HCT116 (cell line): ENCODE results near the gene PRKG1.

Source experiments
- CBX3 ChIP-seq: IDR thresholded peaks from 2 replicates; pipeline ENCODE4 v1.6.1; 2012; ENCODE audit warnings: low read depth
- CEBPB ChIP-seq: IDR thresholded peaks from 2 replicates; pipeline ENCODE4 v1.6.1; 2012; ENCODE audit warnings: low read depth
- EZH2 ChIP-seq: fragments of 200-600 bp; sonication (generic); IDR thresholded peaks from 2 replicates; pipeline ENCODE4 v1.6.1; 2017; ENCODE audit warnings: antibody characterized with exemption, mixed run types
- EZH2phosphoT487 ChIP-seq: fragments of 200-600 bp; IDR thresholded peaks from 2 replicates; pipeline ENCODE4 v1.6.1; 2018; ENCODE audit warnings: antibody characterized with exemption, borderline replicate concordance
- POLR2A ChIP-seq: IDR thresholded peaks from 2 replicates; pipeline ENCODE4 v1.7.0; 2011; ENCODE audit warnings: borderline replicate concordance; ENCODE audit not compliant: insufficient read depth, insufficient read length; ENCODE audit errors: extremely low read depth
- YY1 ChIP-seq: IDR thresholded peaks from 2 replicates; pipeline ENCODE4 v1.6.1; 2011; ENCODE audit warnings: low read length, low read depth, moderate library complexity, mild to moderate bottlenecking; ENCODE audit not compliant: insufficient replicate concordance; ENCODE audit errors: extremely low read depth
- TF ChIP-seq, protein P1 (sequence below), 3 experiments: fragments of 200-600 bp in 1 of 3; sonication (generic) in 1 of 3; IDR thresholded peaks in 2 of 3; conservative IDR thresholded peaks in 1 of 3; 2 replicates each; pipeline ENCODE4 v1.5.1; 2012 to 2017; ENCODE audit warnings: low read depth in 2 of 3, low read length in 2 of 3, antibody characterized with exemption in 1 of 3, borderline replicate concordance in 1 of 3, control low read depth in 1 of 3, mild to moderate bottlenecking in 1 of 3, mixed read lengths in 1 of 3, mixed run types in 1 of 3, moderate library complexity in 1 of 3; ENCODE audit not compliant: insufficient read depth in 1 of 3

DNA sequence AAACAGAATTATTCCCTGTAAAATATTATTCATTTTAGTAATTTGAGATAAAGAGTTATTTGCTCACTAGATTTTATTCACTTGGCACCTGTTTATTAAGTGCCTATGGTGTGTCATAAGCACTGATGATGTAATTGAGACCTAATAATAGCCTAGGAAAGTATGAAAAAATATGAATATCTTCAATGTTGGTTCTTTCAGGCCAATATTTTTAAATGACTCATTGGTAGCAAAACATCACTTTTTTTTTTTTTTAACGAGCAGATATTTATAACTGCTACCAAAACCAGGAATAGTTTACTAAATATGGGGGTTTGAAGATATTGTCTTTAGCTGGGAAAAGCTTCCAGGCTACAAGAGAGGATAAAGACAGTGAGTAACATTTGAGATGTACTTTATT, 228.0 kb downstream of the PRKG1 start:
- TF ChIP-seq, protein P1, sequence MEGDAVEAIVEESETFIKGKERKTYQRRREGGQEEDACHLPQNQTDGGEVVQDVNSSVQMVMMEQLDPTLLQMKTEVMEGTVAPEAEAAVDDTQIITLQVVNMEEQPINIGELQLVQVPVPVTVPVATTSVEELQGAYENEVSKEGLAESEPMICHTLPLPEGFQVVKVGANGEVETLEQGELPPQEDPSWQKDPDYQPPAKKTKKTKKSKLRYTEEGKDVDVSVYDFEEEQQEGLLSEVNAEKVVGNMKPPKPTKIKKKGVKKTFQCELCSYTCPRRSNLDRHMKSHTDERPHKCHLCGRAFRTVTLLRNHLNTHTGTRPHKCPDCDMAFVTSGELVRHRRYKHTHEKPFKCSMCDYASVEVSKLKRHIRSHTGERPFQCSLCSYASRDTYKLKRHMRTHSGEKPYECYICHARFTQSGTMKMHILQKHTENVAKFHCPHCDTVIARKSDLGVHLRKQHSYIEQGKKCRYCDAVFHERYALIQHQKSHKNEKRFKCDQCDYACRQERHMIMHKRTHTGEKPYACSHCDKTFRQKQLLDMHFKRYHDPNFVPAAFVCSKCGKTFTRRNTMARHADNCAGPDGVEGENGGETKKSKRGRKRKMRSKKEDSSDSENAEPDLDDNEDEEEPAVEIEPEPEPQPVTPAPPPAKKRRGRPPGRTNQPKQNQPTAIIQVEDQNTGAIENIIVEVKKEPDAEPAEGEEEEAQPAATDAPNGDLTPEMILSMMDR (IDR thresholded peaks at IDR 0.05 in 2 of 3, conservative IDR thresholded peaks at IDR 0.05 in 1 of 3; ENCODE audit: borderline replicate concordance in 1 of 3, insufficient read depth in 1 of 3, low read depth in 2 of 3, low read length in 2 of 3): no peak
- no peak for TF ChIP-seq EZH2phosphoT487
- TF ChIP-seq EZH2: no peak
- TF ChIP-seq YY1: no peak
- TF ChIP-seq POLR2A: no peak
- no peak for TF ChIP-seq CBX3
- TF ChIP-seq CEBPB: no peak
